Gastrocnemius medialis (tissue), 4 donors: ENCODE measurements around the gene KLHL41.

Source experiments
- POLR2A ChIP-seq, 2 donors: fragments of 450-650 bp; IDR thresholded peaks; one replicate each; pipeline ENCODE4 v1.6.1; 2017; ENCODE audit warnings: antibody characterized with exemption in 2 of 2, mild to moderate bottlenecking in 2 of 2, moderate library complexity in 2 of 2
- TF ChIP-seq, protein P1 (sequence below), 5 experiments: fragments of 450-650 bp in 3 of 5; fragments of 200-600 bp in 2 of 5; sonication (generic) in 2 of 5; IDR thresholded peaks in 4 of 5; conservative IDR thresholded peaks in 1 of 5; 1 replicate in 4 of 5; 2 replicates in 1 of 5; pipeline ENCODE4 v1.5.1; 2016 to 2019; ENCODE audit warnings: antibody characterized with exemption in 5 of 5, mild to moderate bottlenecking in 3 of 5, moderate library complexity in 3 of 5

DNA sequence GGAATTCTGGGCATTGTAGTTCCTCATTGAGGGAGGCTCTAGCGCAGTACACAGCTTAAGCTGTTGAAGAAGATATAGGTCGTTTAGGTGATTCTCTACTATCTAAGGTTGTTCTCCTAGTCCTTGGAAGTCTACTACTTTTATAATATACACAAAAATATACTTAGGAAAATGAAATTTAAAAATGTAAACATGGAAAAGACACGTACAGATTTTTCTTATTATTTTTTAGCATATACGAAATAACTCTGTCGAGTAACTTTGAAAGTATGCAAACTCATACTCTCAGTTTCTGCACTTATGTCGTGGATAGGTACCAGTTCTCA lies 64.4 kb downstream of the KLHL41 start:
- TF ChIP-seq, protein P1, sequence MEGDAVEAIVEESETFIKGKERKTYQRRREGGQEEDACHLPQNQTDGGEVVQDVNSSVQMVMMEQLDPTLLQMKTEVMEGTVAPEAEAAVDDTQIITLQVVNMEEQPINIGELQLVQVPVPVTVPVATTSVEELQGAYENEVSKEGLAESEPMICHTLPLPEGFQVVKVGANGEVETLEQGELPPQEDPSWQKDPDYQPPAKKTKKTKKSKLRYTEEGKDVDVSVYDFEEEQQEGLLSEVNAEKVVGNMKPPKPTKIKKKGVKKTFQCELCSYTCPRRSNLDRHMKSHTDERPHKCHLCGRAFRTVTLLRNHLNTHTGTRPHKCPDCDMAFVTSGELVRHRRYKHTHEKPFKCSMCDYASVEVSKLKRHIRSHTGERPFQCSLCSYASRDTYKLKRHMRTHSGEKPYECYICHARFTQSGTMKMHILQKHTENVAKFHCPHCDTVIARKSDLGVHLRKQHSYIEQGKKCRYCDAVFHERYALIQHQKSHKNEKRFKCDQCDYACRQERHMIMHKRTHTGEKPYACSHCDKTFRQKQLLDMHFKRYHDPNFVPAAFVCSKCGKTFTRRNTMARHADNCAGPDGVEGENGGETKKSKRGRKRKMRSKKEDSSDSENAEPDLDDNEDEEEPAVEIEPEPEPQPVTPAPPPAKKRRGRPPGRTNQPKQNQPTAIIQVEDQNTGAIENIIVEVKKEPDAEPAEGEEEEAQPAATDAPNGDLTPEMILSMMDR (IDR thresholded peaks at IDR 0.05 in 4 of 5, conservative IDR thresholded peaks at IDR 0.05 in 1 of 5): no peak
- no peak for TF ChIP-seq POLR2A (IDR thresholded peaks at IDR 0.05)
